CD4-positive, alpha-beta T cell treated with Interferon alpha-2 for 1 hour (primary cell): ENCODE results near the gene RORB.

Source experiments
- DNase-seq, 2 donors: peaks; one replicate each; pipeline ENCODE4 v3.0.0-alpha.2; 2020 to 2022

Gene RORB

GRCh38 chr9:74609671-74610405, 112.7 kb downstream of the RORB start:
- no peak for DNase-seq

GRCh38 chr9:74610523-74611061, 113.5 kb downstream of the RORB start:
- DNase-seq = no peak

- DNase-seq = no peak
Observed at GRCh38 chr9:74630228-74630627, 133.1 kb downstream of the RORB start.

GRCh38 chr9:74639112-74639511, 142.0 kb downstream of the RORB start:
- DNase-seq = no peak

- no peak for DNase-seq
Observed at GRCh38 chr9:74642376-74642775, 145.2 kb downstream of the RORB start.

GRCh38 chr9:74643303-74643923, 146.3 kb downstream of the RORB start:
- no peak for DNase-seq

GRCh38 chr9:74644023-74644422, 146.9 kb downstream of the RORB start:
- DNase-seq = no peak

- DNase-seq = no peak
Observed at GRCh38 chr9:74645007-74645639, 148.0 kb downstream of the RORB start.

GRCh38 chr9:74653410-74654080, 156.4 kb downstream of the RORB start:
- DNase-seq = no peak

GRCh38 chr9:74662674-74663073, 165.5 kb downstream of the RORB start:
- no peak for DNase-seq

- no peak for DNase-seq
Observed at GRCh38 chr9:74663439-74663838, 166.3 kb downstream of the RORB start.

GRCh38 chr9:74666625-74667316, 169.6 kb downstream of the RORB start:
- no peak for DNase-seq

GRCh38 chr9:74672237-74672636, 175.1 kb downstream of the RORB start:
- no peak for DNase-seq

GRCh38 chr9:74674077-74674476, 176.9 kb downstream of the RORB start:
- DNase-seq = no peak

- DNase-seq = no peak
Observed at GRCh38 chr9:74681906-74682305, 184.8 kb downstream of the RORB start.

- no peak for DNase-seq
Observed at GRCh38 chr9:74683322-74683721, 186.2 kb downstream of the RORB start.

GRCh38 chr9:74691058-74691457, 193.9 kb downstream of the RORB start:
- DNase-seq = no peak

GRCh38 chr9:74696520-74696919, 199.4 kb downstream of the RORB start:
- no peak for DNase-seq

- DNase-seq = no peak
Observed at GRCh38 chr9:74697535-74697934, 200.4 kb downstream of the RORB start.

GRCh38 chr9:74711341-74711740, 214.2 kb downstream of the RORB start:
- no peak for DNase-seq

- DNase-seq = no peak
Observed at GRCh38 chr9:74718709-74719108, 221.6 kb downstream of the RORB start.

- DNase-seq = no peak
Observed at GRCh38 chr9:74719306-74719705, 222.2 kb downstream of the RORB start.
